HG03045 (cell line): Measurements from ENCODE around the gene VAV3.
"Not testable (repeated sequence)": the region's sequence is repeated elsewhere in the genome, so short reads cannot be mapped to it uniquely, and the experiment has no call there.

Source experiments
- ATAC-seq: cut with Tn5 transposase; IDR thresholded peaks from one replicate; pipeline ENCODE4 v1.9.1; 2021; ENCODE audit warnings: mild to moderate bottlenecking, moderate library complexity; ENCODE audit not compliant: unreplicated experiment

VAV3 gene

GRCh38 chr1:107844541-107845194 is 120.3 kb downstream of the VAV3 start:
- ATAC-seq, result not testable (repeated sequence)

GRCh38 chr1:107843989-107844388 is 121.0 kb downstream of the VAV3 start:
- ATAC-seq, result no peak

- no peak for ATAC-seq
Observed at GRCh38 chr1:107842241-107842640, 122.7 kb downstream of the VAV3 start.

- no peak for ATAC-seq
Observed at GRCh38 chr1:107840725-107841124, 124.3 kb downstream of the VAV3 start.

- no peak for ATAC-seq
Observed at GRCh38 chr1:107838056-107838455, 126.9 kb downstream of the VAV3 start.

- no peak for ATAC-seq
Observed at GRCh38 chr1:107835151-107835670, 129.8 kb downstream of the VAV3 start.

- ATAC-seq, result no peak
Observed at GRCh38 chr1:107833061-107833460, 131.9 kb downstream of the VAV3 start.

GRCh38 chr1:107831921-107832320 is 133.1 kb downstream of the VAV3 start:
- ATAC-seq, result no peak

GRCh38 chr1:107830526-107830925 is 134.5 kb downstream of the VAV3 start:
- ATAC-seq, result no peak

GRCh38 chr1:107830075-107830474 is 134.9 kb downstream of the VAV3 start:
- ATAC-seq, result no peak

GRCh38 chr1:107829036-107829770 is 135.8 kb downstream of the VAV3 start:
- ATAC-seq, result no peak

GRCh38 chr1:107824946-107825345 is 140.0 kb downstream of the VAV3 start:
- no peak for ATAC-seq

GRCh38 chr1:107821340-107821739 is 143.6 kb downstream of the VAV3 start:
- no peak for ATAC-seq

- no peak for ATAC-seq
Observed at GRCh38 chr1:107820801-107821200, 144.2 kb downstream of the VAV3 start.

GRCh38 chr1:107817935-107818334 is 147.0 kb downstream of the VAV3 start:
- ATAC-seq, result no peak

- ATAC-seq, result no peak
Observed at GRCh38 chr1:107817206-107817605, 147.8 kb downstream of the VAV3 start.

- ATAC-seq, result no peak
Observed at GRCh38 chr1:107810291-107810951, 154.6 kb downstream of the VAV3 start.

GRCh38 chr1:107807855-107808254 is 157.1 kb downstream of the VAV3 start:
- ATAC-seq, result no peak

- no peak for ATAC-seq
Observed at GRCh38 chr1:107807405-107807804, 157.6 kb downstream of the VAV3 start.

GRCh38 chr1:107806902-107807301 is 158.1 kb downstream of the VAV3 start:
- no peak for ATAC-seq

GRCh38 chr1:107804741-107805140 is 160.2 kb downstream of the VAV3 start:
- ATAC-seq, result no peak

GRCh38 chr1:107804134-107804533 is 160.8 kb downstream of the VAV3 start:
- ATAC-seq, result no peak
